Small intestine (tissue), 7 donors: ENCODE results near the gene SNRNP25. TPM values are rescaled to one million over a fixed set of nuclear protein-coding genes. Genes with fewer than 3 reads are reported as not detected.

Experiments used
- DNase-seq, 2 donors: peaks; one replicate each; pipeline versions ENCODE4 v3.0.0 to v3.0.0-alpha.2; 2013
- FAIRE-seq: peaks from 2 replicates; lab custom pipeline; 2012; peaks lifted over from hg19 to GRCh38; lab: Jason Lieb, UNC
- H3K27ac ChIP-seq, 3 donors: one replicate each; pipeline ENCODE4 v1.5.1; 2013; ENCODE audit warnings: low read length in 2 of 3, mild to moderate bottlenecking in 2 of 3, control low read depth in 1 of 3, inconsistent platforms in 1 of 3, low read depth in 1 of 3, moderate library complexity in 1 of 3
- H3K27me3 ChIP-seq, 3 donors: one replicate each; pipeline ENCODE4 v1.6.1; 2013; ENCODE audit warnings: low read length in 3 of 3, inconsistent platforms in 1 of 3; ENCODE audit not compliant: control insufficient read depth in 3 of 3, insufficient read depth in 3 of 3
- H3K36me3 ChIP-seq, 3 donors: one replicate each; pipeline ENCODE4 v1.6.1; 2013; ENCODE audit warnings: low read length in 3 of 3, inconsistent platforms in 1 of 3, low read depth in 1 of 3, mild to moderate bottlenecking in 1 of 3, moderate library complexity in 1 of 3; ENCODE audit not compliant: control insufficient read depth in 3 of 3, insufficient read depth in 2 of 3
- H3K4me1 ChIP-seq, 3 donors: one replicate each; pipeline ENCODE4 v1.6.1; 2013; ENCODE audit warnings: low read length in 2 of 3, inconsistent platforms in 1 of 3, low read depth in 1 of 3, mild to moderate bottlenecking in 1 of 3, moderate library complexity in 1 of 3; ENCODE audit not compliant: control insufficient read depth in 3 of 3, insufficient read depth in 2 of 3
- H3K4me3 ChIP-seq, 3 donors: one replicate each; pipeline ENCODE4 v1.5.1; 2013; ENCODE audit warnings: low read length in 3 of 3, control low read depth in 1 of 3, inconsistent platforms in 1 of 3, low read depth in 1 of 3, mild to moderate bottlenecking in 1 of 3, moderate library complexity in 1 of 3
- H3K9me3 ChIP-seq, 2 donors: one replicate each; pipeline ENCODE4 v1.6.1; 2013; ENCODE audit warnings: low read depth in 1 of 2, low read length in 1 of 2; ENCODE audit not compliant: control insufficient read depth in 2 of 2, insufficient read depth in 1 of 2
- WGBS, 3 donors: extraction: QIAGEN DNeasy Blood & Tissue Kit; methylation state at CpG; one replicate each; pipeline ENCODE4 v1.1.7; 2013; 5-methylcytosine and 5-hydroxymethylcytosine counted together
- polyA plus RNA-seq, 4 donors: library from polyadenylated mRNA; stranded (reverse) in 3 of 4; unstranded in 1 of 4; fragments of 200-250 nt in 3 of 4; fragments of 120-200 nt in 1 of 4; gene quantifications; one replicate each; pipeline versions ENCODE4 v1.2.1 to v1.2.3, GENCODE V29; 2013
- donor health status: healthy with polysubstance abuse.
- donor health status: control.
- donor health status: control.
- donor health status: Bipolar disorder and iron deficiency.
- donor health status: healthy.

The SNRNP25 gene
- polyA plus RNA-seq, 4 donors, result 17.3 to 38.2 (median 27.6) TPM

DNA sequence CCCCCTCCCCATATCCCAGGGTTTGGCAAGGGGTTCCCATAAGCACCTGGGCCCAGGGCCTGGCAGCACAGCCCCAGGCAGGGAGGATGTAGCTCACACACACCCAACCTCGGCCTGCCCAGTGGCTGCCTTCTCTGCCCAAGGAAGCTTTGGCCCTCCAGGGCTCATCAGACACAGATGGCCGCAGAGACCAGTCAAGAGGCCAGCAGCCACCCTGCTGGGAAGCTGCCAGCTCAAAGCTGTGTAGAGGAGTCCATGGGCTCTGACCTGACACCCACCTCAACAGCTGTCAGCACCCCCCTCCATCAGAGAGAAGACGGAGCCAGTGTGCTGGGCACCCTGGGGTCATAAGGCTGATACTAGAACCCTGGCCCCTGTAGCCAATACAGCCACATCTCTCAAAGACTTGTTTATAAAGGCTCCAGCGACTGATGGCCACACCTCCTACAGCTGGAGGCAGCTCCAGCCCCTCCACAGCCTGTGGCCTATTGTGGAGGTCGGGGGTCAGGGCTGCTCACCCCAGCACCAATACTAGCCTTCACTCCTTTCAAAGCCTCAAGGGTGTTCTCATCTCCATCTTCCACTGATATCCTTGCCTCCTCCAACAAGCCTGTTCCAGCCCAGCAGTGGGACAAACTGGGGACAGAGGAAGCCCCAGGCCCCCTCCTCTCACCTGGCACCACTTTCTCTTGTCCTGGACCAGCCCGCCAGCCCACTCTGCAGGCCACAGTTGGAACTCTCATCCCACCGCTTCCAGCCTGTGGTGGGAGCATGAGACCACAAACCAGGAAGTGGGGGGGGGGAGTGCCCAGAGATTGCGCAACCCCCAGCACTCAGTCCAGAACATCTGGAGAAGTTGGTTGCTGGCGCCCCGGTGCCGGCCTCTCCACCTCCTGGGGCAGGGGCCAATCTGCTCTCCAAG is 22.2 kb downstream of the SNRNP25 start:
- DNase-seq (peak in 1 of 2 donors; percentile 63), FAIRE-seq (no peak)
- H3K9me3 ChIP-seq, result no peaks in the 10 kb centered on the region
- H3K27me3 ChIP-seq, result peaks cover 0 to 7% (median 5%) of the 10 kb centered on the region in 3 donors
- H3K4me3 ChIP-seq, result no peak overlapping the region
- H3K27ac ChIP-seq, result peak overlapping the region; percentile 6 to 82 (median 70)
- peaks cover 0 to 14% (median 2%) of the 10 kb centered on the region in 3 donors for H3K36me3 ChIP-seq
- WGBS, 3 donors, result 34 to 49% (median 47%) methylated on average over 11 of the region's 11 CpGs
- H3K4me1 ChIP-seq, result peaks cover 0 to 45% (median 8%) of the 10 kb centered on the region in 3 donors

- Histone ChIP-seq H3K4me1 (peaks cover 0 to 36% (median 8%) of the 10 kb centered on the region in 3 donors), H3K27ac (peak overlapping the region in 2 of 3 donors; percentile 70 to 86), H3K36me3 (peaks cover 0 to 19% (median 2%) of the 10 kb centered on the region in 3 donors), H3K4me3 (peak overlapping the region in 2 of 3 donors; percentile 66 to 83), H3K9me3 (no peaks in the 10 kb centered on the region), H3K27me3 (peaks cover 0 to 3% (median 0%) of the 10 kb centered on the region in 3 donors)
- no peak for FAIRE-seq
- WGBS, 3 donors, result 21 to 23% (median 23%) methylated on average over 12 to 13 of the region's 13 CpGs
- peak; percentile 47 to 57 for DNase-seq
These were observed 23.1 kb downstream of the SNRNP25 start for GRCh38 chr16:76535-77272.

DNA sequence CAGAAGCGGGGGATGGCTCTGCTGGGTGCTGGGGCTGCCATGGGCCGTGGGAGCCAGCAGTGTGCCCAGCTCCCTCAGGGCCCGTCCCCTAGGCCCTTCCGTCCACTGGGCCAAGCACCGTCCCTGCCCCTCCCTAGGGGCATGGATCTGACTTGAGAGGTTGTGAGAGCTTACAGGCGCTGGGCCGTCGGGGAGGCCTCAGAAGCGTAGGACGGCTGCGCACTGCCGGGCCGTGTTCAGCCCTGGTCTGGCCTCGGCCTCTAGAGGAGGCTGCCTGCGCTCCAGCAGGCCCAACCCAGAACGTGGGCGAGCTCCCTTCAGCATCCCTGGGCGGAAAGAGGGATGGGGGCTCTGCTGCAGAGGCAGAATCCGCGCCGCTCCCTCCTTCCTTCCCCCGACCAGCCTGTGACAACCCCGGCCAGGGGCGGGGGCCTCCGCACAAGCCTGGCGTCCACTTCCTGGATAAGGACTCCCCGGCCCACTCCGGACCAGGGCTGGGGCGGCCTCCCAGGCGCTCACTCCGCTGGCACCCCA is 23.7 kb downstream of the SNRNP25 start:
- peaks cover 0 to 22% (median 2%) of the 10 kb centered on the region in 3 donors for H3K36me3 ChIP-seq
- peaks cover 0 to 33% (median 8%) of the 10 kb centered on the region in 3 donors for H3K4me1 ChIP-seq
- no peaks in the 10 kb centered on the region for H3K27me3 ChIP-seq
- FAIRE-seq (no peak), DNase-seq (peak; percentile 30 to 69)
- H3K4me3 ChIP-seq, result peak overlapping the region; percentile 66 to 83 (median 72)
- 9 to 21% (median 15%) methylated on average over 21 to 31 of the region's 31 CpGs for WGBS, 3 donors
- H3K9me3 ChIP-seq, result no peaks in the 10 kb centered on the region
- peak overlapping the region; percentile 66 to 86 (median 70) for H3K27ac ChIP-seq

- WGBS, 3 donors, result 0 to 1% (median 1%) methylated on average over 45 to 83 of the region's 83 CpGs
- DNase-seq (peak; percentile 75 to 90), FAIRE-seq (no peak)
- peak within 1 kb of the TSS; percentile 66 to 91 (median 70) for H3K27ac ChIP-seq
- H3K4me3 ChIP-seq, result peak within 1 kb of the TSS; percentile 66 to 83 (median 72)
- H3K4me1 ChIP-seq, result peaks cover 0 to 29% (median 8%) of the 10 kb centered on the region in 3 donors
- no peaks in the 10 kb centered on the region for H3K9me3 ChIP-seq
- H3K36me3 ChIP-seq, result peaks cover 0 to 28% (median 2%) of the 10 kb centered on the region in 3 donors
- no peaks in the 10 kb centered on the region for H3K27me3 ChIP-seq
These were observed 24.3 kb downstream of the SNRNP25 start, which contains the start of gene MPG for GRCh38 chr16:77807-78443. Gene MPG, plus strand, starts transcription at chr16:78225. Its CDS starts 85 bp downstream, at chr16:78310.

- peak overlapping the region in 2 of 3 donors; percentile 66 to 91 for H3K27ac ChIP-seq
- H3K9me3 ChIP-seq, result no peaks in the 10 kb centered on the region
- H3K36me3 ChIP-seq, result peaks cover 0 to 32% (median 2%) of the 10 kb centered on the region in 3 donors
- peaks cover 0 to 29% (median 8%) of the 10 kb centered on the region in 3 donors for H3K4me1 ChIP-seq
- whole genome bisulfite sequencing, 3 donors, result 7 to 10% (median 9%) methylated on average over 36 of the region's 36 CpGs
- peak overlapping the region; percentile 62 to 83 (median 72) for H3K4me3 ChIP-seq
- FAIRE-seq (no peak), DNase-seq (no peak)
- H3K27me3 ChIP-seq, result no peaks in the 10 kb centered on the region
These were observed 25.0 kb downstream of the SNRNP25 start for GRCh38 chr16:78444-79150.

DNA sequence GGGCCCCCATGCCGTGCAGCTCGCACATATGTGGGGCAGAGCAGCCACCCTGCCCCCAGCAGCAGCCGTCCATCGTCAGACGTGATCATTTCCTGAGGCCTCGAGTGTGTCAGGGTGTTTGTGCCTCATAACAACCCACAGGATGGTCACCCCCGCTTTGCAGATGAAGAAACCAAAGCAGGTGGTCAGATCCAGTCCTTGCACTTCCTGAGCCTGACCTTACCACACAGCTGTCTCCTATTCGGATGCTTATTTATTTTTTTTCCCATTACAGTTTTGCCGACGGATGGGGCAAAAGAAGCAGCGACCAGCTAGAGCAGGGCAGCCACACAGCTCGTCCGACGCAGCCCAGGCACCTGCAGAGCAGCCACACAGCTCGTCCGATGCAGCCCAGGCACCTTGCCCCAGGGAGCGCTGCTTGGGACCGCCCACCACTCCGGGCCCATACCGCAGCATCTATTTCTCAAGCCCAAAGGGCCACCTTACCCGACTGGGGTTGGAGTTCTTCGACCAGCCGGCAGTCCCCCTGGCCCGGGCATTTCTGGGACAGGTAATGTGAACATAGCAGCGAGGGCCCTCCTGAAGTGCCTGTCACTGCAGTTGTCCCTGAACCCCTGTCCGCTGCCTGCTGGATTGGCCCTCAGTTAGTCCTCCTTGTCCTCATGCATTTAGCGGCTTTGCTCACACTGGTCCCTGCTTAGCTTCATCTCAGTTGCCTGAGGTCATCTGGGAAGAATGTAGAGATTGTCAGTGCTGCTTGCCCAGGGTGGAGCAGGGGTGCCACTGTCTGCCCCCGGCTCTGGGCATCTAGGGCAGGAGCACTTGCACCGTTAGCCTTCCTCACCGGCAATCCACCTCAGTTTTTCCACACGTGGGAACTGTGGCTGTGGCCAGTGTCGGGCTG is 25.8 kb downstream of the SNRNP25 start:
- WGBS, 3 donors, result 77 to 87% (median 84%) methylated on average over 32 of the region's 32 CpGs
- Histone ChIP-seq H3K4me1 (peaks cover 0 to 29% (median 8%) of the 10 kb centered on the region in 3 donors), H3K27ac (peak overlapping the region in 1 of 3 donors; percentile 91), H3K9me3 (no peaks in the 10 kb centered on the region), H3K27me3 (no peaks in the 10 kb centered on the region), H3K4me3 (peak overlapping the region in 1 of 3 donors; percentile 62), H3K36me3 (peaks cover 0 to 40% (median 2%) of the 10 kb centered on the region in 3 donors)
- DNase-seq (no peak), FAIRE-seq (no peak)
